H1 (cell line): ENCODE results near the gene ZNF837. TPM values are rescaled to one million over a fixed set of nuclear protein-coding genes. Genes with fewer than 3 reads are reported as not detected.

ENCODE experiments used
- CTCF ChIA-PET: fragments of 300-600 bp; sonication (Branson Sonifier 250); formaldehyde crosslinking; loops from one replicate; lab custom pipeline; 2021; ENCODE audit not compliant: partially characterized antibody; lab: Charles Lee
- POLR2A ChIA-PET: fragments of 300-600 bp; sonication (Branson Sonifier 250); formaldehyde crosslinking; loops from one replicate; lab custom pipeline; 2021; ENCODE audit warnings: inconsistent platforms; ENCODE audit not compliant: partially characterized antibody; lab: Charles Lee
- DNase-seq, 2 experiments: peaks; one replicate each; pipeline versions ENCODE4 v3.0.0 to v3.0.0-alpha.2; 2010 to 2022; ENCODE audit warnings: low spot score in 2 of 2, low read depth in 1 of 2, mixed read lengths in 1 of 2
- FAIRE-seq: peaks from 2 replicates; lab custom pipeline; 2011; peaks lifted over from hg19 to GRCh38; lab: Jason Lieb, UNC
- H2AFZ ChIP-seq: 2 replicates; pipeline ENCODE4 v1.8.1; 2012; ENCODE audit warnings: low read length, inconsistent platforms
- H2AK5ac ChIP-seq: 2 replicates; pipeline ENCODE4 v1.6.1; 2013; ENCODE audit warnings: low read depth, low read length
- H2BK120ac ChIP-seq: replicated peaks from 2 replicates; pipeline ENCODE3; 2013; ENCODE audit warnings: low read depth, low read length, inconsistent platforms
- H2BK12ac ChIP-seq: 2 replicates; pipeline ENCODE4 v1.6.1; 2013; ENCODE audit warnings: low read depth, low read length
- H2BK15ac ChIP-seq: 2 replicates; pipeline ENCODE4 v1.6.1; 2013; ENCODE audit warnings: low read length
- H2BK20ac ChIP-seq: 2 replicates; pipeline ENCODE4 v1.6.1; 2013; ENCODE audit warnings: low read length
- H2BK5ac ChIP-seq: 2 replicates; pipeline ENCODE4 v1.6.1; 2013; ENCODE audit warnings: low read depth, low read length
- H3K14ac ChIP-seq: 2 replicates; pipeline ENCODE4 v1.6.1; 2013; ENCODE audit warnings: inconsistent platforms; ENCODE audit not compliant: insufficient read length
- H3K18ac ChIP-seq: 2 replicates; pipeline ENCODE4 v1.6.1; 2013; ENCODE audit warnings: low read length; ENCODE audit errors: extremely low read depth
- H3K23ac ChIP-seq: 2 replicates; pipeline ENCODE4 v1.6.1; 2013; ENCODE audit warnings: inconsistent platforms; ENCODE audit not compliant: insufficient read length
- H3K23me2 ChIP-seq: 2 replicates; pipeline ENCODE4 v1.6.1; 2013; ENCODE audit warnings: low read depth, low read length
- H3K27ac ChIP-seq: 2 replicates; pipeline ENCODE4 v1.6.1; 2011; ENCODE audit warnings: low read depth, low read length, inconsistent platforms
- H3K27me3 ChIP-seq, 4 experiments: replicated peaks in 1 of 4; 1 replicate in 1 of 4; 2 replicates in 3 of 4; pipeline versions ENCODE4 v1.6.1 to v1.8.1; 2011 to 2013; ENCODE audit warnings: low read length in 3 of 4, mild to moderate bottlenecking in 3 of 4, inconsistent platforms in 2 of 4, mixed read lengths in 2 of 4, moderate library complexity in 1 of 4; ENCODE audit not compliant: control insufficient read depth in 3 of 4, insufficient read depth in 3 of 4; ENCODE audit errors: extremely low read depth in 1 of 4
- H3K36me3 ChIP-seq, 4 experiments: 2 replicates each; pipeline versions ENCODE4 v1.6.1 to v1.8.1; 2011 to 2013; ENCODE audit warnings: mild to moderate bottlenecking in 4 of 4, low read length in 3 of 4, moderate library complexity in 2 of 4, control low read depth in 1 of 4, inconsistent platforms in 1 of 4; ENCODE audit not compliant: insufficient read depth in 4 of 4, control insufficient read depth in 2 of 4
- H3K4ac ChIP-seq: replicated peaks from 2 replicates; pipeline ENCODE3; 2013; ENCODE audit warnings: low read length, low read depth, mixed read lengths, inconsistent platforms; ENCODE audit not compliant: insufficient read length
- H3K4me1 ChIP-seq, 4 experiments: replicated peaks in 1 of 4; 1 replicate in 1 of 4; 2 replicates in 3 of 4; pipeline versions ENCODE4 v1.6.1 to v1.8.1; 2011 to 2013; ENCODE audit warnings: low read length in 3 of 4, inconsistent platforms in 2 of 4, mixed read lengths in 1 of 4; ENCODE audit not compliant: insufficient read depth in 4 of 4, control insufficient read depth in 3 of 4
- H3K4me2 ChIP-seq, 2 experiments: 2 replicates each; pipeline versions ENCODE4 v1.6.1 to v1.8.1; 2011 to 2013; ENCODE audit warnings: low read depth in 2 of 2, low read length in 2 of 2, control low read depth in 1 of 2, inconsistent platforms in 1 of 2, mild to moderate bottlenecking in 1 of 2; ENCODE audit not compliant: insufficient read depth in 1 of 2
- H3K4me3 ChIP-seq, 4 experiments: fragments of 200-600, 300-600 bp in 1 of 4; sonication (generic), shearing (Covaris generic), sonication (Bioruptor Twin) in 1 of 4; 2 replicates each; pipeline versions ENCODE4 v1.5.1 to v1.8.1; 2011 to 2016; ENCODE audit warnings: low read length in 4 of 4, low read depth in 3 of 4, control low read depth in 2 of 4, inconsistent platforms in 2 of 4, mild to moderate bottlenecking in 2 of 4, mixed read lengths in 1 of 4, moderate library complexity in 1 of 4; ENCODE audit not compliant: insufficient read depth in 2 of 4; ENCODE audit errors: extremely low read depth in 1 of 4
- H3K56ac ChIP-seq: replicated peaks from 2 replicates; pipeline ENCODE3; 2013; ENCODE audit warnings: low read depth, mild to moderate bottlenecking, mixed read lengths, low read length, inconsistent platforms; ENCODE audit not compliant: insufficient read length
- H3K79me1 ChIP-seq: 2 replicates; pipeline ENCODE4 v1.6.1; 2013; ENCODE audit warnings: low read depth, low read length, control low read depth
- H3K79me2 ChIP-seq, 2 experiments: 2 replicates each; pipeline versions ENCODE4 v1.6.1 to v1.8.1; 2012 to 2013; ENCODE audit warnings: low read length in 2 of 2, mild to moderate bottlenecking in 2 of 2, inconsistent platforms in 1 of 2; ENCODE audit not compliant: insufficient read depth in 2 of 2, control insufficient read depth in 1 of 2
- H3K9ac ChIP-seq, 4 experiments: replicated peaks in 1 of 4; 1 replicate in 1 of 4; 2 replicates in 3 of 4; pipeline versions ENCODE4 v1.6.1 to v1.8.1; 2011 to 2013; ENCODE audit warnings: low read depth in 3 of 4, low read length in 3 of 4, control low read depth in 2 of 4, mild to moderate bottlenecking in 2 of 4, moderate library complexity in 2 of 4, inconsistent platforms in 1 of 4; ENCODE audit errors: extremely low read depth in 1 of 4
- H3K9me3 ChIP-seq, 2 experiments: 2 replicates each; pipeline versions ENCODE4 v1.6.1 to v1.8.1; 2012 to 2013; ENCODE audit warnings: mild to moderate bottlenecking in 2 of 2, moderate library complexity in 2 of 2, control low read depth in 1 of 2, inconsistent platforms in 1 of 2, low read depth in 1 of 2, low read length in 1 of 2, mixed read lengths in 1 of 2; ENCODE audit not compliant: insufficient read depth in 2 of 2
- H4K20me1 ChIP-seq, 2 experiments: replicated peaks in 1 of 2; 2 replicates each; pipeline versions ENCODE3 to v1.8.1; 2011 to 2013; ENCODE audit warnings: inconsistent platforms in 2 of 2, low read length in 2 of 2, mild to moderate bottlenecking in 1 of 2; ENCODE audit not compliant: insufficient read depth in 2 of 2, control insufficient read depth in 1 of 2
- H4K5ac ChIP-seq: 2 replicates; pipeline ENCODE4 v1.6.1; 2013; ENCODE audit warnings: low read length, low read depth, mixed read lengths, inconsistent platforms; ENCODE audit not compliant: insufficient read length
- H4K8ac ChIP-seq: 2 replicates; pipeline ENCODE4 v1.8.0; 2013; ENCODE audit warnings: mild to moderate bottlenecking, moderate library complexity, low read length, inconsistent platforms; ENCODE audit not compliant: insufficient read depth; ENCODE audit errors: extremely low read depth
- H4K91ac ChIP-seq: replicated peaks from 2 replicates; pipeline ENCODE3; 2013; ENCODE audit warnings: low read length, mixed read lengths, inconsistent platforms; ENCODE audit not compliant: insufficient read length
- BCL11A ChIP-seq, 2 experiments: IDR thresholded peaks; one replicate each; pipeline ENCODE4 v1.6.1; 2011; ENCODE audit warnings: low read depth in 2 of 2, low read length in 2 of 2, mild to moderate bottlenecking in 2 of 2
- BRCA1 ChIP-seq: IDR thresholded peaks from 2 replicates; pipeline ENCODE4 v1.6.1; 2012; ENCODE audit warnings: low read depth, low read length, improper control_type of control experiment
- CHD2 ChIP-seq: IDR thresholded peaks from 2 replicates; pipeline ENCODE4 v1.6.1; 2012; ENCODE audit warnings: low read length, improper control_type of control experiment
- CTBP2 ChIP-seq: IDR thresholded peaks from 2 replicates; pipeline ENCODE4 v1.7.0; 2011; ENCODE audit warnings: borderline replicate concordance, mild to moderate bottlenecking, moderate library complexity, mixed read lengths, low read length; ENCODE audit not compliant: insufficient read depth, insufficient read length
- EGR1 ChIP-seq: IDR thresholded peaks from 2 replicates; pipeline ENCODE4 v1.6.1; 2011; ENCODE audit warnings: low read depth, low read length, borderline replicate concordance
- GTF2F1 ChIP-seq: IDR thresholded peaks from 2 replicates; pipeline ENCODE4 v1.6.1; 2012; ENCODE audit warnings: low read depth, low read length, improper control_type of control experiment, borderline replicate concordance
- PHF8 ChIP-seq: fragments of 200-600 bp; sonication (generic); conservative IDR thresholded peaks from 2 replicates; pipeline ENCODE4 v1.7.1; 2012; ENCODE audit warnings: low read depth, mild to moderate bottlenecking, inconsistent platforms, low read length, moderate library complexity
- POLR2A ChIP-seq, 2 experiments: IDR thresholded peaks; 1 replicate in 1 of 2; 2 replicates in 1 of 2; pipeline ENCODE4 v1.6.1; 2011; ENCODE audit warnings: low read depth in 2 of 2, low read length in 2 of 2, mild to moderate bottlenecking in 2 of 2; ENCODE audit errors: control extremely low read depth in 1 of 2
- RNF2 ChIP-seq: fragments of 200-900, 300-1000 bp; sonication (generic); IDR thresholded peaks from 2 replicates; pipeline ENCODE4 v1.7.1; 2016; ENCODE audit warnings: borderline replicate concordance, low read depth, mild to moderate bottlenecking, antibody characterized with exemption, low read length; ENCODE audit not compliant: poor library complexity, severe bottlenecking; ENCODE audit errors: missing control alignments
- SAP30 ChIP-seq: fragments of 300-600 bp; sonication (generic); IDR thresholded peaks from 2 replicates; pipeline ENCODE4 v1.7.1; 2012; ENCODE audit warnings: low read length, moderate library complexity, mild to moderate bottlenecking, inconsistent platforms; ENCODE audit not compliant: insufficient read depth, insufficient replicate concordance
- SIRT6 ChIP-seq: IDR thresholded peaks from one replicate; pipeline ENCODE4 v1.7.1; 2012; ENCODE audit warnings: low read length, inconsistent platforms
- SRF ChIP-seq: IDR thresholded peaks from 2 replicates; pipeline ENCODE4 v1.6.1; 2011; ENCODE audit warnings: mild to moderate bottlenecking, low read depth, low read length, moderate library complexity
- ZNF274 ChIP-seq: IDR thresholded peaks from 2 replicates; pipeline ENCODE4 v1.7.0; 2012; ENCODE audit warnings: low read length, borderline replicate concordance; ENCODE audit errors: extremely low read depth
- WGBS, 2 experiments: shearing (Covaris generic) in 1 of 2; methylation state at CpG; one replicate each; pipeline versions ENCODE4 v1.1.6 to v1.1.7; 2013 to 2015; ENCODE audit warnings: low lambda C conversion rate in 2 of 2, mixed read lengths in 2 of 2, inconsistent platforms in 1 of 2, low coverage in 1 of 2, missing lambda C conversion rate in 1 of 2; ENCODE audit not compliant: insufficient replicate concordance in 2 of 2, insufficient coverage in 1 of 2, insufficient read length in 1 of 2; ENCODE audit errors: extremely low coverage in 1 of 2, missing lambda C conversion rate in 1 of 2; 5-methylcytosine and 5-hydroxymethylcytosine counted together
- polyA plus RNA-seq, 7 experiments: library from polyadenylated mRNA; depleted of rRNA in 3 of 7; stranded (reverse) in 5 of 7; unstranded in 2 of 7; fragments of >200 nt in 5 of 7; fragments of 200-250 nt in 2 of 7; gene quantifications; 1 replicate in 5 of 7; 2 replicates in 1 of 7; 4 replicates in 1 of 7; pipeline versions ENCODE4 v1.2.1 to v1.2.3, GENCODE V29; 2011 to 2013; ENCODE audit warnings: missing spikeins in 2 of 7, mixed read lengths in 2 of 7
- total RNA-seq: library from RNA; stranded (reverse); fragmentation: NEBNext Ultra II Directional; extraction: Animal tissue kit (Norgen Biotek cat#: 25700); gene quantifications from 2 replicates; pipeline ENCODE4 v1.2.1, GENCODE V29; 2021
- TF ChIP-seq, protein P1 (sequence below): IDR thresholded peaks from 2 replicates; pipeline ENCODE4 v1.6.1; 2011; ENCODE audit warnings: low read depth, mild to moderate bottlenecking, low read length; ENCODE audit not compliant: insufficient read depth

Gene ZNF837
- total and polyA plus RNA-seq, 2 of the 8 experiments (the other 6 are each of a cell fraction or from before 2014, with no cell fraction given) = 1.9 to 3.3 TPM

DNA sequence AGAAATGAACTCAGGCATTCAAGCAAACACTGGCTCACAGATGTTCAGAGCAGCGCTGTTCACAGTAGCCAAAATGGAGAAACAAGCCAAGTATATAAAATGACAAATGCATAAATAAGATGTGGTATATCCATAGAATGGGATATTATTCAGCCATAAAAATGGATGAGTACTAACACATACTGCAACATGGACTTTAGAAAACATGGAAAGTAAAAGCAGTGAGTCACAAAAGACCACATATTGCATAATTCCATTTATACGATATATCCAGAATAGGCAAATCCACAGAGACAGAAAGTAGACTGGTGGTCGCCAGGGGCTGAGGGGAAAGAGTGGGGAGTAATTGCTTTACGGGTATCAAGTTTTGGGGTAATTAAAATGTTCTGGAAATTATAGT, 6.6 kb downstream of the ZNF837 start:
- Histone ChIP-seq H3K27me3 (no peaks in the 10 kb centered on the region), H3K18ac (no peak overlapping the region), H2BK15ac (no peak overlapping the region), H3K23ac (no peak overlapping the region), H3K27ac (no peak overlapping the region), H3K14ac (no peak overlapping the region), H4K91ac (no peak overlapping the region), H3K56ac (no peak overlapping the region), H4K5ac (no peak overlapping the region), H3K36me3 (no peaks in the 10 kb centered on the region), H3K23me2 (no peaks in the 10 kb centered on the region), H2AFZ (no peak overlapping the region), H2AK5ac (no peak overlapping the region), H3K4me1 (no peaks in the 10 kb centered on the region), H2BK5ac (no peak overlapping the region), H3K9me3 (no peaks in the 10 kb centered on the region), H2BK12ac (no peak overlapping the region), H3K4me3 (no peak overlapping the region), H3K4ac (no peak overlapping the region), H3K79me1 (0 out of 2 replicates have a peak, but pooled peaks cover 2% of the 10 kb centered on the region), H3K79me2 (no peaks in the 10 kb centered on the region), H4K20me1 (peaks cover 0 to 3% of the 10 kb centered on the region in 2 experiments), H2BK20ac (no peak overlapping the region), H4K8ac (no peak overlapping the region), H3K4me2 (no peak overlapping the region), H3K9ac (no peak overlapping the region), H2BK120ac (no peak overlapping the region)
- FAIRE-seq (no peak), DNase-seq (no peak)
- WGBS, 2 experiments = 92% methylated on average over 4 of the region's 4 CpGs; no CpG with 5 or more reads in 1 of the 2 experiments
- ChIA-PET POLR2A (interaction anchor here (0.8 to 8.5 kb wide), 9 partner anchors 10 to 101 kb away, joined by 3 to 94 read pairs (median 4); partner anchors contain the start of genes ERVK3-1, ZNF132 and ZNF497), CTCF (interaction anchor here (0.7 to 2.0 kb wide), 6 partner anchors 9 to 146 kb away, joined by 3 to 10 read pairs (median 4); partner anchors contain the start of genes ZBTB45 and ZNF497)
- TF ChIP-seq SAP30 = no peak
- TF ChIP-seq ZNF274 = no peak
- no peak for TF ChIP-seq RNF2
- TF ChIP-seq EGR1 = no peak
- TF ChIP-seq BRCA1 = no peak
- no peak for TF ChIP-seq POLR2A (IDR thresholded peaks at IDR 0.05; ENCODE audit: control extremely low read depth in 1 of 2, low read depth in 2 of 2, low read length in 2 of 2)
- no peak for TF ChIP-seq BCL11A (IDR thresholded peaks at IDR 0.05; ENCODE audit: low read depth in 2 of 2, low read length in 2 of 2)
- no peak for TF ChIP-seq GTF2F1
- no peak for TF ChIP-seq CHD2
- no peak for TF ChIP-seq SIRT6
- no peak for TF ChIP-seq PHF8
- TF ChIP-seq, protein P1, sequence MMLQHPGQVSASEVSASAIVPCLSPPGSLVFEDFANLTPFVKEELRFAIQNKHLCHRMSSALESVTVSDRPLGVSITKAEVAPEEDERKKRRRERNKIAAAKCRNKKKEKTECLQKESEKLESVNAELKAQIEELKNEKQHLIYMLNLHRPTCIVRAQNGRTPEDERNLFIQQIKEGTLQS = no peak
- TF ChIP-seq CTBP2 = no peak
- no peak for TF ChIP-seq SRF
